Mesenchymal stem cell (in vitro differentiated cells and primary cell): ENCODE results near the gene SLAMF7.

Experiments used
- DNase-seq: peaks from one replicate; pipeline ENCODE4 v3.0.0-alpha.2; 2013
- H2AFZ ChIP-seq: one replicate; pipeline ENCODE4 v1.6.1; 2013; ENCODE audit warnings: low read depth, mild to moderate bottlenecking, control low read depth, inconsistent platforms, low read length, moderate library complexity
- H2AK5ac ChIP-seq: 2 replicates; pipeline ENCODE4 v1.6.1; 2013; ENCODE audit warnings: low read length, moderate library complexity, mild to moderate bottlenecking, inconsistent platforms; ENCODE audit not compliant: severe bottlenecking
- H2BK120ac ChIP-seq: one replicate; pipeline ENCODE4 v1.6.1; 2013; ENCODE audit warnings: low read depth, mild to moderate bottlenecking, inconsistent platforms, low read length, moderate library complexity
- H2BK12ac ChIP-seq, 2 experiments: one replicate each; pipeline ENCODE4 v1.6.1; 2013; ENCODE audit warnings: inconsistent platforms in 2 of 2, low read length in 2 of 2, mild to moderate bottlenecking in 2 of 2, moderate library complexity in 2 of 2, control low read depth in 1 of 2
- H2BK15ac ChIP-seq: one replicate; pipeline ENCODE4 v1.6.1; 2013; ENCODE audit warnings: mild to moderate bottlenecking, low read depth, inconsistent platforms; ENCODE audit not compliant: poor library complexity, severe bottlenecking
- H2BK5ac ChIP-seq: 2 replicates; pipeline ENCODE4 v1.6.1; 2013; ENCODE audit warnings: low read depth, mild to moderate bottlenecking, low read length, control low read depth, inconsistent platforms; ENCODE audit not compliant: poor library complexity, severe bottlenecking
- H3K14ac ChIP-seq, 2 experiments: one replicate each; pipeline ENCODE4 v1.6.1; 2013; ENCODE audit warnings: inconsistent platforms in 2 of 2, low read length in 2 of 2, control low read depth in 1 of 2, mild to moderate bottlenecking in 1 of 2, moderate library complexity in 1 of 2
- H3K18ac ChIP-seq, 2 experiments: one replicate each; pipeline ENCODE4 v1.6.1; 2013; ENCODE audit warnings: inconsistent platforms in 2 of 2, low read length in 2 of 2, control low read depth in 1 of 2, low read depth in 1 of 2, mild to moderate bottlenecking in 1 of 2
- H3K23ac ChIP-seq, 2 experiments: one replicate each; pipeline ENCODE4 v1.6.1; 2013; ENCODE audit warnings: inconsistent platforms in 2 of 2, low read length in 2 of 2, mild to moderate bottlenecking in 2 of 2, moderate library complexity in 2 of 2, control low read depth in 1 of 2
- H3K27ac ChIP-seq: 2 replicates; pipeline ENCODE4 v1.5.1; 2013; ENCODE audit warnings: mild to moderate bottlenecking, moderate library complexity, low read length, control low read depth, inconsistent platforms; ENCODE audit not compliant: poor library complexity, severe bottlenecking
- H3K27me3 ChIP-seq, 2 experiments: 2 replicates each; pipeline versions ENCODE4 v1.6.1 to v1.7.0; 2013; ENCODE audit warnings: low read length in 2 of 2, mild to moderate bottlenecking in 2 of 2, moderate library complexity in 2 of 2, control low read depth in 1 of 2, inconsistent platforms in 1 of 2; ENCODE audit not compliant: control insufficient read depth in 1 of 2, insufficient read depth in 1 of 2
- H3K36me3 ChIP-seq, 2 experiments: 2 replicates each; pipeline versions ENCODE4 v1.6.1 to v1.7.0; 2013; ENCODE audit warnings: low read length in 2 of 2, control low read depth in 1 of 2, inconsistent platforms in 1 of 2, low read depth in 1 of 2, mild to moderate bottlenecking in 1 of 2; ENCODE audit not compliant: insufficient read depth in 2 of 2, control insufficient read depth in 1 of 2
- H3K4ac ChIP-seq, 2 experiments: one replicate each; pipeline ENCODE4 v1.6.1; 2013; ENCODE audit warnings: inconsistent platforms in 2 of 2, low read length in 2 of 2, mild to moderate bottlenecking in 2 of 2, moderate library complexity in 2 of 2, control low read depth in 1 of 2, low read depth in 1 of 2
- H3K4me1 ChIP-seq: 2 replicates; pipeline ENCODE4 v1.6.1; 2013; ENCODE audit warnings: low read depth, low read length, control low read depth; ENCODE audit not compliant: control insufficient read depth, insufficient read depth
- H3K4me2 ChIP-seq: 2 replicates; pipeline ENCODE4 v1.6.1; 2013; ENCODE audit warnings: low read length, mild to moderate bottlenecking, inconsistent platforms; ENCODE audit not compliant: poor library complexity, severe bottlenecking
- H3K4me3 ChIP-seq, 2 experiments: 2 replicates each; pipeline versions ENCODE4 v1.5.1 to v1.7.0; 2013; ENCODE audit warnings: low read length in 2 of 2, mild to moderate bottlenecking in 2 of 2, control low read depth in 1 of 2, low read depth in 1 of 2; ENCODE audit not compliant: insufficient read depth in 1 of 2
- H3K79me1 ChIP-seq: replicated peaks from 2 replicates; pipeline ENCODE4 v1.6.1; 2013; ENCODE audit warnings: mild to moderate bottlenecking, control low read depth, low read length, inconsistent platforms; ENCODE audit not compliant: poor library complexity, severe bottlenecking
- H3K9ac ChIP-seq: 2 replicates; pipeline ENCODE4 v1.7.0; 2013; ENCODE audit warnings: mild to moderate bottlenecking, low read length, moderate library complexity
- H3K9me3 ChIP-seq: 2 replicates; pipeline ENCODE4 v1.7.0; 2013; ENCODE audit warnings: mild to moderate bottlenecking, low read length; ENCODE audit not compliant: control insufficient read depth
- H4K8ac ChIP-seq: one replicate; pipeline ENCODE4 v1.6.1; 2013; ENCODE audit warnings: inconsistent platforms, mild to moderate bottlenecking, low read length, moderate library complexity
- H4K91ac ChIP-seq: one replicate; pipeline ENCODE4 v1.6.1; 2013; ENCODE audit warnings: mild to moderate bottlenecking, low read length, inconsistent platforms
- WGBS: methylation state at CpG from one replicate; pipeline ENCODE4 v1.1.7; 2013; ENCODE audit warnings: mixed read lengths; 5-methylcytosine and 5-hydroxymethylcytosine counted together

Gene SLAMF7

GRCh38 chr1:160800645-160801408 lies 61.8 kb downstream of the SLAMF7 start:
- Histone ChIP-seq H3K4me2 (no peak overlapping the region), H3K36me3 (no peaks in the 10 kb centered on the region), H3K4ac (no peak overlapping the region), H3K9ac (no peak overlapping the region), H2AFZ (no peak overlapping the region), H2BK5ac (no peak overlapping the region), H2BK120ac (no peak overlapping the region), H3K9me3 (no peaks in the 10 kb centered on the region), H4K91ac (no peak overlapping the region), H3K4me1 (no peaks in the 10 kb centered on the region), H3K79me1 (no peaks in the 10 kb centered on the region), H3K27me3 (no peaks in the 10 kb centered on the region), H2BK15ac (no peak overlapping the region), H2BK12ac (no peak overlapping the region), H3K18ac (no peak overlapping the region), H3K27ac (no peak overlapping the region), H3K4me3 (no peak overlapping the region), H3K23ac (no peak overlapping the region), H2AK5ac (no peak overlapping the region), H4K8ac (no peak overlapping the region), H3K14ac (no peak overlapping the region)
- DNase-seq: no peak
- no CpG with 5 or more reads among the region's 4 CpGs for WGBS

DNA sequence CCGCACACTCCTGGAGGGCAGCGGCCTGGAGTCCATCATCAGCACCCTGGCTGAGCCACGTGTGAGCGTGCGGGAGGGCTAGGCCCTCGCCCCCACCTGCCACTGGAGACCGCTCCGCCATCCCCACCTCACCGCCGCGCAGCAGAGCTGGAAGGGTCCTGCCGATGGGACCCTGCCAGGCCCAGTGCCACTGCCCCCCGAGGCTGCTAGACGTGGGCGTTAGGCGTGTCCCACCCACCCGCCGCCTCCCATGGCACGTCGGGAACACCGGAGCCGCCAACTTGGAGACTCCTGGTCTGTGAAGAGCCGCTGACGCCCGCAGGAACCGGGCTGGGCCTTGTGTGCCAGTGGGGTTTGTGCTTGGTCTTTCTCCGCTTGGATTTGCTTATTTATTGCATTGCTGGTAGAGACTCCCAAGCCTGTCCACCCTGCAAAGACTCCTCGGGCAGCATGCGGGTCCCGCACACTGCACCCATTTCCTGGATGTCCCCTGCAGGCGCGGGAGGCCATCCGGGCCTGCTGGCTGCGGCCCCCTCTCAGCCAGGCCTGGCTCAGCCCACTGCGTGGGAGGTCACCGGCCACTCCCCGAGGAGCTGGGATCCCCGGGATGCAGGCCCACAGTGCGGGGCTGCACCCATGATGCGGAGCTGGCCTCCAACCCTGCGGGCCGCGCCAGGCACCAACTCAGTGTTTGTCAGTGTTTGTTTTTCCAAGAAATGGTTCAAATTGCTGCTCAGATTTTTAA lies 63.0 kb downstream of the SLAMF7 start:
- Histone ChIP-seq H3K14ac (no peak overlapping the region), H2BK12ac (no peak overlapping the region), H2AFZ (no peak overlapping the region), H2AK5ac (no peak overlapping the region), H3K4me2 (no peak overlapping the region), H3K36me3 (no peaks in the 10 kb centered on the region), H3K9me3 (no peaks in the 10 kb centered on the region), H2BK5ac (no peak overlapping the region), H3K23ac (no peak overlapping the region), H3K4me1 (no peaks in the 10 kb centered on the region), H2BK120ac (no peak overlapping the region), H4K8ac (no peak overlapping the region), H3K18ac (no peak overlapping the region), H4K91ac (no peak overlapping the region), H2BK15ac (no peak overlapping the region), H3K27ac (no peak overlapping the region), H3K27me3 (no peaks in the 10 kb centered on the region), H3K9ac (no peak overlapping the region), H3K4me3 (no peak overlapping the region), H3K4ac (no peak overlapping the region), H3K79me1 (no peaks in the 10 kb centered on the region)
- DNase-seq: no peak
- 91% methylated on average over 41 of the region's 43 CpGs for WGBS
